ENCODE results near the gene KDM5B.

- TF ChIP-seq CTCF (IDR thresholded peaks at IDR 0.05; ENCODE audit: poor library complexity) (no peak), EZH2 (IDR thresholded peaks at IDR 0.05; ENCODE audit: borderline replicate concordance) (no peak), EZH2phosphoT487 (IDR thresholded peaks at IDR 0.05; ENCODE audit: low read depth, severe bottlenecking, unreplicated experiment) (no peak)
Observed at GRCh38 chr1:202687370-202687769, 120.9 kb downstream of the KDM5B start.

Data from hepatocyte (in vitro differentiated cells).